GM19025 (cell line): Measurements from ENCODE around the gene BIN2.
A peak's percentile ranks its signal among the peaks of the same experiment; 100 is the strongest.

Experiments
- ATAC-seq: cut with Tn5 transposase; IDR thresholded peaks from one replicate; pipeline ENCODE4 v1.9.1; 2021; ENCODE audit warnings: mild to moderate bottlenecking, low read depth, moderate library complexity; ENCODE audit not compliant: unreplicated experiment

The BIN2 gene

GRCh38 chr12:51323966-51324895 lies at the start of gene BIN2:
Gene BIN2 (minus strand): TSS chr12:51324174. CDS start chr12:51324102, 72 bp downstream.
- ATAC-seq: peak; percentile 73

DNA sequence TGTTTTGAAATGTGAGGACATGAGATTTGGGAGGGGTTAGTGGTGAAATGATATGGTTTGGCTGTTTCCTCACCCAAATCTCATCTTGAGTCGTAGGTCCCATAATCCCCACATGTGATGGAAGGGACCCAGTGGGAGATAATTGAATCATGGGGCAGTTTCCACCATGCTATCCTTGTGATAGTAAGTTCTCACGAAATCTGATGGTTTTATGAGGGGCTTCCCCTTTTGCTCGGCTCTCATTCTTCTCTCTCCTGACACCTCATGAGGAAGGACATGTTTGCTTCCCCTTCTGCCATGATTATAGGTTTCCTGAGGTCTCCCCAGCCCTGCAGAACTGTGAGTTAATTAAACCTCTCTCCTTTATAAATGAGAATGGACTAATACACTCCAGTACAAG lies 49.2 kb upstream of the BIN2 start:
- ATAC-seq: no peak

DNA sequence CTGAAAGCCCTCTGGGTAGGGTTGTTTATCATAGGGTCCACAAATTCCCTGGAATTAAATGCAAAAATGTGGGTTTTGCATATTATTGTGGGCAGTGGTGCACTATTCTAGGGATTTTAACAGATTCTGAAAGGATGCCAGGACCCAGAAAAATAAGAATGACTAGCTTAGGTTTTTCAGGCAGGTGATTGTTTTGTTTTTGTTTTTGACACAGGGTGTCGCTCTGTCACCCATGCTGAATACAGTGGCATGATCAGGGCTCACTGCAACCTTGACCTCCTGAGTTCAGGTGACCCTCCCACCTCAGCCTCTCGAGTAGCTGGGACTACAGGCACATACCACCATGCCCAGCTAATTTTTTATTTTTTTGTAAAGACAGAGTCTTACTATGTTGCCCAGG lies 48.0 kb upstream of the BIN2 start:
- no peak for ATAC-seq

DNA sequence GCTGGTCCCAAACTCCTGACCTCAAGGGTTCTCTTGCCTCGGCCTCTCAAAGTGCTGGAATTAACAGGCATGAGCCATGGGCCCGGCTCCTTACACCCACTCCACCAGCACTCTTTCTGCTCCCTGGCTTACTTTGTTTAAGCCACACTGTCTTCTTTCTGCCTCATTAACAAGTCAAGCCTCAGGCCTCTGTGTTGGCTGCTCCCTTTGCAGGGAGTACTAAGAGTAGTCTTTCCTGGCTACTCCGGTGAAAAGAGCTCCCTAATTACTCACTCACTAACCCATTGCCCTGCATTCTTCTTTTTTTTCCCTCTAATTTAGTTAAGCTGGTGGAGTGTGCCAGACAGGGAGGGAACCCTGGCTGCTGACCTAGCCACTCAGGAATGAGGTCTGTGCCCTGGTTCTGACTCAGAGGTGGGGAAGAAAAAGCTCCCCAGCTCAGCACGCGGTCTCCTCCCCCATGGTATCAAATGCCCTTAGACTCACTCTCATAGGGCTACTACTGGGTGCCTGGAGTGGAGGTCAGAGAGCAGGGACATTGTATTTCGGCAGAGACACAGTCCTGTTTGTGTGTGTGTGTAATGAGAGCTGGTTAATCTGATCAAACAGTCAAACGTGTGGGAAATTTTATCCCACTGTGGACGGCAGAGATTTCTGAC lies 47.5 kb upstream of the BIN2 start:
- no peak for ATAC-seq

- ATAC-seq: no peak
These were observed 46.7 kb upstream of the BIN2 start for GRCh38 chr12:51370667-51371066.

DNA sequence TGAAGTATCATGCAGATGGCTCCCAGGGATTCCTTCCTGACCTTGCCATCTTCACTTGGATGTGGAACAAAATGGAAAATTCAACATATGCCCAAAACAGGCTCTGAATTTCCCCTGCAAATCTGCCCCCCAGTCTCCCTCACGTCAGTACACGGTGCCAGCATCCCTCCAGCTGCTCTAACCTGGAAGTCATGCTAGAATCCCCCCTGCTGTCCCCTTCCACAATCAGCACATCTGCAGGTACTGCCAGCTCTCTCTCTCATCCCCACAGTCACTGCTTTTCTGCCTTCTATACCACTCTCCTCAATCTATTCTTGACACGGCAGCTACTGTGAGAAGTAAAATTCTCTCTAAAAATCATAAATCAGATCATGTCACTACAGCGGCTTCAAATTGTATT lies 45.6 kb upstream of the BIN2 start:
- ATAC-seq: no peak

- ATAC-seq: peak; percentile 99
These were observed 44.9 kb upstream of the BIN2 start for GRCh38 chr12:51368640-51369517.

DNA sequence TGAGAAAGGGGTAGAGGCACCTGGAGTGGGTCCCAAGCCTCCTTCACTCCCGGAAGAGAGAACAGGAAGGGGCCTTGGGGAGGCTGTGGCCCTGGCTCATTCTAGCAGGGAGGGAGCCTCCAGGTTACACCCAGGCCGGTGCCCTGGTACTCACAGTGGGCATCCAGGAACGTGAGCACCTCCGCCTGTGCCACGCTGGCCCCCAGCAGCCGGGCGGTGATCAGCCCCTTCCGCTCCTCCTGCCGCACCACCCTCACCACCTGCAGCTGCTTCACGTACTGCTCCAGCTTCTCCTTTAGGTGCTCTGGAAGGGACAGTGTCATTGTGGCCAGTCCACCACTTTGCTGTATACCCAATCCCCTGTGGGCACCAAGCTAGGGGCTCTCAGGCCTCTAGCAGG lies 41.3 kb upstream of the BIN2 start:
- ATAC-seq: no peak

DNA sequence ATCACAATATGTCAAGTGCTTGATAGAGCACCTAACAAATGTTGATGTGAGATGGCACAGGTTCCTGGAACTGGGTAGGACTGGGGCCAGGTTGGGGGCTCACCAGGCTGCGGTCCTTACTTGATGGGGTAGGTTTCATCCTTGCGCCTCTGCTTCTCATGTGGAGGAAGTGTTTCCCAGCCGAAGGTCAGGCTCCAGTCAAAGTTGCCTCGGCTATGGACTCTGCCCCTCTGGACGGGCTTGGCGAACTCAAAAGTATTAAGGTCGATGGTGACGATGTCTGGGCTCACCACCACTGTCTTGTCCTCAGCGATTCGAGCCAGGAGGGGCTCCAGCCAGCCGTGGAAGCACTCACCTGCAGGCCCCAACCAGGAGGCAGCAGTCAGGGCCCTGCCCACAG lies 40.0 kb upstream of the BIN2 start:
- no peak for ATAC-seq

DNA sequence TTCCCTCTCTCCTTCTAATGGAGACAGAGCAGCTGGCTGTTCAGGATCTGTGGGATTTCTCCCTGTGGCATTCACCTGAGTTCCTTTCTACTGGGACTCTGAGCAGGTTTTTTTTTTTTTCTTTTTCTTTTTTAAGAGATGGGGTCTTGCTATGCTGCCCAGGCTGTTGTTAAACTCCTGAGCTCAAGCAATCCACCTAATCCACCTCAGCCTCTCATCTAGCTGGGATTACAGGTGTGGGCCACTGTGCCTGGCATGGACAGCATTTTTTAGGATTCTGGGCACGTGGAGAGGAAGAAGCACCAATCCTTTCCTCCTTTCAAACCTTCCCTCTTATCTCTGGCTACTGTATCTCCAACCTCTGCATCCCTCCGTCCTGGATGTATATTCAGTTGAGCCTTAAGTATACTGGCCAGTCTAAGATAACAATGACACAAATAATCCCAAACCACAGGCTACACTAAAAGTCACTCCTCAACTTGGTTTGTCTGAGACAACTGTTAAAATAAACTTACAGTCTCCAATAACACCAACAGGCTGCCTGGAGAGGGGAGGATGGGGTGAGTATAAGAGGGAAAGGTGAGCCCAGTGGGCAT lies 38.9 kb upstream of the BIN2 start:
- ATAC-seq: no peak

DNA sequence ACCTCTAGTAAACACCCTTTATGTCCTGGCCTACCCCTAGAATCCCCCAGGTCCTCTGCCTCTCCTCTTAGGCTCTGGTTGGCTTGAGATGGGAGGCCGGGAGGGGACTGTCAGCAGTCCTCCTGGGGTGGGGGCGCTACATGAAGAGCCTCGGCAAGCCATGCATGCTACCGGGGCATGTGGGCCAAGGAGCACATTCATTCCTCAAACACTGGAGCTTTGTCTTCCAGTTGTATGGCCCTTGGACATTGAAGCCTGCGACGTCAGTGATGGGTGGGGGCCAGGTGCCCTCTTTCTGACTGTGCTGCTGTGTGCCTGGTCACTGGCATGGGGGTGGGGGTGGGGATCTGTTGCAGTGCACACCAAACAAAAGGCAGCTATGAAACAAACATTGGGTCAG lies 38.3 kb upstream of the BIN2 start:
- ATAC-seq: no peak

- no peak for ATAC-seq
These were observed 37.4 kb upstream of the BIN2 start for GRCh38 chr12:51361161-51362016.

DNA sequence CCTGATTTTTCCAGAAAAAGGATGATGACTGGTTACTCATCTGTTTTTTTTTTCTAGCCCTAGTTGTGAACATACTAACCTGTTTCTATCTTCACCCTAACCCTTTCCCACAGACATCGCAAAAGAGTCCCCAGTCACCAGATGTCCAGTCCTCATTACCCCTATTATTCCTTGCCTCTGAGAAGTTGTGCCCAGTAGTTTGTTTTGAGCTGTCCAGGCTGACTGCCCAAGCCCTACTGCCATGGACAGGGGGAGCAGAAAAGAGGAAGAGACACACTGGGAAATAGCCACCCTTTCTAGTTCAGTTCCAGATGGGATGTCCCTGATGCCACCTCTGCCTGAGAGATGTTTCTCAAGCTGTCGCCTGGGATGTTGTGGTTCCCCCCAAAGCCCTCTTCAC lies 36.3 kb upstream of the BIN2 start:
- ATAC-seq: no peak

DNA sequence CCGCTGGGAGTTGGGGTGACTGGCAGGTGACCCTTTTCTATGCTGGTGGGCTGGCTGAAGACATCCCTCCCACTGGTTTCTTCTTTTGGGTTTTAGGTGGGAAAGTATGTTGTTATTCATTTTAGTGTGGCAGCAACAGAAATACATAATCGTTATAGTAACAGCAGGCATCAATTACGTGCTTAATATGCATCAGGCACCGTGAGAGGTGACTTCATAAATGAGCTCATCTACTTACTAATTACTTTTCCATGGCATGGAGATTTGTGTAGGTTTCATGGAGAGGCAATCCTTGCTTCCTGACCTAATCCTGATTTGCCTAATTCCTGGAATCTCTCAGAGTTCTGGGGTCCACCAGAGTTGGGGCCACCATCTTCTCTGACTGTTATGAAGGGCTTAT lies 35.9 kb upstream of the BIN2 start:
- no peak for ATAC-seq

GRCh38 chr12:51358496-51358895 lies 34.5 kb upstream of the BIN2 start:
- ATAC-seq: no peak

- peak; percentile 68 for ATAC-seq
These were observed 33.5 kb upstream of the BIN2 start for GRCh38 chr12:51357374-51358047.

DNA sequence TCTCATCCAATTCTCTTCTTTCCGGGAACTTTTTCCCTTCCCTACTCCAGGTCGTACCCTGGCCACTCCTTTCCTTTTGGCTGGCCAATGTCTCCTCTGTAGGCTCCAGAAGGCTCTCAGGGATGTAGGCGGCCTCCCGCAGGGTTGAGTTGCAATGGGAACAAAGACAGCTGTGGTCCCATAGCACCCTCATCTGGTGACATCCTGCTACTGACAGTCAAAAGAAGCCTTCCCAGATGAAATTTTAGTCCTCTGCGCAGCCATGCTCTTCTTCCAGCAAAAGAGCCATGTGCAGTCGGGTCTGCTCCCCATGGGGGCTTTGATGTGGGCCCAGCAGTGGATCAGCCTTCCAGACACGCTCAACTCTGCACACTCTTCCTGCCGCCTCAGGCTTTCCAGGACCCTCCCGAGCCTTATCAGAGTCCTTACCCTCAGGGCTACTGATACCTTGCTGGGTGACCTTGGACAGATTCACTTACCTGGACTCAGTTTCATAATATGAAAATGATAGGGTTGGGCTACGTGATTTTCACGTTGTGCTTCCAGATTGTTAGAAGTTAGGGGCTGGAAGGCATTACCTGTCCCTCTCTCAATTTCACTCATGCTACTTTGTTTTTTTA lies 28.0 kb upstream of the BIN2 start:
- no peak for ATAC-seq

GRCh38 chr12:51349026-51349425 lies 25.1 kb upstream of the BIN2 start:
- ATAC-seq: no peak

GRCh38 chr12:51348116-51348515 lies 24.1 kb upstream of the BIN2 start:
- ATAC-seq: no peak
